HG02973 (cell line): ENCODE results near the gene THAP5.
"Not testable (repeated sequence)": the region's sequence is repeated elsewhere in the genome, so short reads cannot be mapped to it uniquely, and the experiment has no call there.

Experiments used
- ATAC-seq: cut with Tn5 transposase; IDR thresholded peaks from one replicate; pipeline ENCODE4 v1.9.1; 2021; ENCODE audit warnings: moderate library complexity; ENCODE audit not compliant: unreplicated experiment

Gene THAP5

DNA sequence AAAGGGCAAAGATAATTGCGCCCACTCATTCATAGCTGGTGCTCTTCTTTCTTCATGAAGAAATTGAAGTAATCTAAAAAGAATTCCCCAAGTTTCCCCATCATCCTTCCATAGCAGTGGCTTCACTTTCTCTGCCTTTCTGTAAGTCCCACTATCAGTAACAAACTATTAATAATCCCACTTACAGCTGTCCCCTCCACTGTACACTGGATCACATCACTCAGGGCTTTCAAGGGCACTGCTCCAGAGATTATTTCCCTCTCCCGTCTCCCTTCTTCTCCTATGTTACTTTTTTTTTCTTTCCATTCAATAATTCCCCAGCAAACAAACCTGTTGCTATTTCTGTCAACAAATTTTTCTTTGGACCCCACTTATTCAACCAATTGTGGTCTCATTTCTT, 16.3 kb upstream of the THAP5 start:
- no peak for ATAC-seq

DNA sequence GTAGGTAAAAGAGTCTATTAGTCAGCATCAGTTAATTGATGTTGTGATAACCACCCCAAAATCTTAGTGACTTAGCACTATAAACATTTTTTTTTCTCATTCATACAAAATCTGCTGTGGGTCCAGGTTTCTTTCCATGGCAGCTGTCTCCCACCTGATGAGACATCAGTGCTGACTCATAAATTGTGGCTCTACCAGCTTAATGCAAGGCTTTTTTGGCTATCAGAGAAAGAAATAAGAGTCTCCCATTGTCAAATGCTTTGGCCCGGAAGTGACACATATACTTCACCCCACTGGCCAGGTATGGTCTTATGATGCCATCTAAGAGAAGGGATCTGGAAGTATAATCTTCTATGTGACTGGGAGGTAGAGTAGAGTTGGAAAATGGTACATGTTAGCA, 14.7 kb upstream of the THAP5 start:
- no peak for ATAC-seq

DNA sequence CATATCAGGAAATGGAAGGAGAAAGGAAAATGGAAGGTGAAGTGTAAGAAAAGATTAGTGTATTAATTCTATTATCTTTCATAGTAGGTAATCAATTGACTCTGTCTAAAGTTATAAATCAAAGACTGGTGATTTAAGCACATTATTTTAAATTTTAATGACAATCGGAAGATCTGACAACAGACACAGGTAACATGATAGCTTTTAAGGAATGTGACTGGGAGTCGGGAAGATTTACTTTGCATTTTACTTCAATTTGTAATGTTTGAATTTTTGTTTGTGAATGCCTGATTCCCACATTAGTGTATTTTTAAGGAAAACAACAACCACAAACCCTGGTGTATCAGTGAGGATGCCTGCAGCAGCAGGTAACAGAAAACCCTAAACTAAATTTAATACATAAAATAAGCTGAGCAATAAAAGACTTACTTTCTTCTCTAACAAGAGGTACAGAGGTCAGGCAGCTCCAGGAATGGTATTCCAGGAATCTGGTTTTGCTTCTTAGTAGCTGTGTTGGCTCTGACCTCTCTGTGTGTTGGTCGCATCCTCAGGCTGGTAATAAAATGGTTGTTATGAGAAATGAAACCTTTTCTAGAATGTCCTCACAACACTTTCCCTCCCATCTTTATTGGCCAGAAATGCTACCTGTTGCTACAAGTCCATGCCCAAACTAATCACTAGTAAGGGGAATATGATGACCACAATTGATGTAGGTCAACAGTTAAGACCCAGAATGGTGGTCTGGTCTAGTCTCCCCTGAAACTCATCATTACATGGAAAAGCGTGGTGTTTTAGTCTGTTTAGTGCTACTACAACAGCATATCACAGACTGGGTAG, 12.4 kb upstream of the THAP5 start:
- no peak for ATAC-seq

DNA sequence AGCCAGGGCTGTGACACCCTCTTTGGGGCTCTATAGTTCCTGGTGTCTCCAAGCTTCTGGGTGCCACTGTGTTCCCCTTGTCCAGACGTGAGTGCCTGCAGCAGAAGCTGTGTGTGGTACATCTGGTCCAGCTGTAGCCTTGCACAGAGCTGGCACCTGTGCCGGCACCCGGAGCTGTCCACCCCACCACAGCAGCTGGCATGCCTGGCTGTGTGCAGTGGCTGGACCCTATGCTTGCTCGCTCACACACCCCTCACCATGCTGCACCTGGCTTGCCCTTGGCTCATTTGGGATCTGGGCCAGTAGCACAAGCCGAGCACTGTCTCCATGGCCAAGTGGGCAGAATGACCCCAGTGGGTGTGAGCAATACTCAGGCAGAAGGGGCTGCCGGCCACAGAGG, 10.8 kb upstream of the THAP5 start:
- ATAC-seq: no peak

DNA sequence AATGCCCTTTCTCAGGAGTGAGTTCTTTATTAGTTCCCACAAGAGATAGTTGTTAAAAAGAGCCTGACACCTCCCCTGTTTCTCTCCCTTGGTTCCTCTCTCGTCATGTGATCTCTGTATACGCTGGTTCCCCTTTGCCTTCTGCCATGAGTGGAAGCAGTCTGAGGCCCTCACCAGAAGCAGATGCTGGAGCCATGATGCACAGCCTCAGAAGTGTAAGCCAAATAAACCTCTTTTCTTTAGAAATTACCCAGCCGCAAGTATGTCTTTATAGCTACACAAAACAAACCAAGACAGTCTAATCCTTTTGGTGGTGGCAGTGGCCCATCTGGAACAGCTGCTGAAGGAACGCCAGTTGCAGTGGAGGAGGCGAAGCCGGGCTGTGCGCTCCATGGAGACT, 9.4 kb upstream of the THAP5 start:
- no peak for ATAC-seq

DNA sequence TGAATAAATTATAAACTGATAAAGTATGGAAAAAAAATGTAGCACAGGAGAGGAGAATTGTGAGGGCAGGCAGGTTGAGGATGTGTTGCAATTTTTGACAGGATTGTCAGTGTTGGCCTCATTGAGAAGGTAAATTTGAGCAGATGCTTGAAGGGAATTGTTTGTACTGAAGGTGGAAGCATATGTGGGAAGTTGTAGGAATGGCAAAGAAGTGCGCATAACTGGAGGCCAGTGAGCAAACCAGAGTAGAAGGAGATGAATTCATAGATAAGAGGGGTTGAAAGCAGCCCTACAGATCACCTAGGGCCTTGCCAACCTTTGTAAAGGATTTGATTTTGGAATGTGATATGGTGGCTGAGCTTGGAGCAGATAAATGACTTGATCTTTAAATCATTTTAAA, 6.6 kb upstream of the THAP5 start:
- ATAC-seq: no peak

DNA sequence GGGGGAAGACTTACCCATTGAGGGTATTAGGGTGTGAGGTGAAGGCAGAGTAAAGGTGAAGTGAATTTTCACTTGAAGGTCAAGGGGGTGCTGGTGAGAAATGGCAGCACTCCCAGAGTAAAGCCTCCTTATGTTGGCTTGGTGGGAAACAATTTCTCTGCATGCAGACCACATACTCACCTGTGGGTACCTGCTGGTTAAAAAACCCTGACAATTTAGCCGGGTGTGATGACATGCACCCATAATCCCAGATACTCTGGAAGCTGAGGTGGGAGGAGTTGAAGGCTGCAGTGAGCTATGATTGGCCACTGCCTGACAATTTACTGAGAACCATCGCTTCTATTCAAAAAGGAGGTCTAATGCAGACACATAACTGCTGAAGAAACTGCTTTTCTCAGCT, 5.7 kb upstream of the THAP5 start:
- ATAC-seq: no peak

DNA sequence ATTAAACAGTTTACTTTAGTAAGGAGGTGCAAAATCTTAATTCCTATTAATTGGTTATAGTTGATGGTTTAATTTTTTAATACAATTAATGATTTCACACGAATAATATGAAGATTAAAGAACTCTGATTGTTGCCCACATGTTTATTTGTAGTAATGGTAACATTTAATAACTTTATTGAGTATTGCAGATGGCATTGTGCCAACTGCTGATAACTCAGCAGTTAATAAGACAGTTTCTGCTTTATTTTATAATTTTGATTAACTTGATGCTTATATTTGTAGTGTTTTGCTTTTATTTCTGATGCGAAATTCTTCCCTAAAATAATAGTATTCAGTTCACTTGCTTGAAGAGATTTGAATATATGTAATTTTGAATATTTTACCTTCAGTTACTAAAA, 3.0 kb upstream of the THAP5 start:
- no peak for ATAC-seq

DNA sequence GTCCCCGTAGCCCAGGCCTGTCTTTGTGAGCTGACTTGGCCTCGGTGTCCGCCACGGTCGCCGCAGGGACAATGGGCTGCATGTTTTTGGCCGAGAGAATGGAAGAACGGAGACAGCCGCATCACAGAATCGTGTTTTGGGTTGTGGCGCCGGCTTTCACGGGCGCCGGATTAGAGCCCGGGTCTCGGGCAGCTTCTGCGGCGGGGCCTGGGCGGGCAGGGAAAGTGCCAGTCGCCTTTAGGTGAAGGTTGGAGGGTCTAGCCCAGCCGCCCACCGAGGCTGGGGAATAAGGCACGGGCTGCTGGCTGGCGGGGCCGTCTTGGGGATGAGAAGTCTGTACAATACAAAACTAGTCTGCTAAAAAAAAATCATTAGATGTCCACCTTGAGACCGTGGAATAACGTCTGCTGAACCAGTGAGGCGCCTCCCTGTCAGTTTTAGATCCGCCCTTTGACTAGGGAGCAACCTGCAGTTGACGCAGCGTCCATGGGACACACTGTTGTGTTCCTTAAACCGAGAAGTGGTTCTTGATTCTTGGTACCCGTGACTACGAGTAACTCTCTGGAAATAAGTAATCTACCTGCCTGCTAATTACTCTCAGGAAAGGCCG, 745 bp upstream of the THAP5 start:
- ATAC-seq: peak; percentile 26

DNA sequence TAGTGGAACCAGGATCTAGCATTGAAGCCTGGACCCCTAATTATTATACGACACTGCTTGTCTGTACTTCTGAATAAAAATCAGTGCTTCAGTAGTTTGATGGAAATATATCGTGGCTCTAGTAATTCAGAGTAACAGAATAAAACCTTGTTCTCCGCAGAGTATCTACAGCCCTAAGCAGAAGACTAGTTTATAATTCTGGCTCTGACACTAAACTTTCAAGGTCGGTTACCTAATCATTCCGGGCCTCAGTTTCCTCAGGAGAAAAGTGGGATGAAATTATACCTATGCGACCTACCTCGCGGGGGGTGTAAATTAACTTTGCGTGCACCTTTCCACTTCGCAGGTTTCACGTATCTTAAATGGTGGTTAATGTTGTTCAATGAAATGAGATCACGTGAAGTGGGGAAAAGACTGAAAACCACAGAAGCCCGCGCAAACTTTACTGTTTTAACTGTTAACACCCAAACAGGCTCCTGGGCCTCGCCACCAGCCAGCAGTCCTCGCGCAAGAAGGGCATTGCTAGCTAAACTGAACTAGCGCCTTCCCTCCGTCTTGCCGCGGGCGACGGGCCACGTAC, 615 bp downstream of the THAP5 start:
- no peak for ATAC-seq

DNA sequence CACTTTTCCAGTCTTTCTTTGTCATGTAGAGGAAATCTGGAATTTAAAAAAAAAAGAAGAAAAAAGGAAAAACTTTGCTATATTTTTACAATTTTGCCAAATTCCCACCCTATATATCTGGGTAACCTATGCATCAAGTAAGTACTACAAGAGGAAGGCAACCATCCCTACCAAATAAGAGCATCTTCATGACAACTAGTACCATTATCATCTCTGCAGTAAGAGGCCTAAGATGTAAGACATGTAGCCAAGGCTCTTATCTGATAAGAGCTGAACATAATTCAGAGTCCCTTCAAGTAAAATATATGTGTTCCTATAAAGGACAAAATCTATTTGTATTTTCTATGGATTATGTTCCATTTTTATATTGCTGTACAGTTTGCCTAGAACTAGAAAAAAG, 3.5 kb downstream of the THAP5 start:
- no peak for ATAC-seq

DNA sequence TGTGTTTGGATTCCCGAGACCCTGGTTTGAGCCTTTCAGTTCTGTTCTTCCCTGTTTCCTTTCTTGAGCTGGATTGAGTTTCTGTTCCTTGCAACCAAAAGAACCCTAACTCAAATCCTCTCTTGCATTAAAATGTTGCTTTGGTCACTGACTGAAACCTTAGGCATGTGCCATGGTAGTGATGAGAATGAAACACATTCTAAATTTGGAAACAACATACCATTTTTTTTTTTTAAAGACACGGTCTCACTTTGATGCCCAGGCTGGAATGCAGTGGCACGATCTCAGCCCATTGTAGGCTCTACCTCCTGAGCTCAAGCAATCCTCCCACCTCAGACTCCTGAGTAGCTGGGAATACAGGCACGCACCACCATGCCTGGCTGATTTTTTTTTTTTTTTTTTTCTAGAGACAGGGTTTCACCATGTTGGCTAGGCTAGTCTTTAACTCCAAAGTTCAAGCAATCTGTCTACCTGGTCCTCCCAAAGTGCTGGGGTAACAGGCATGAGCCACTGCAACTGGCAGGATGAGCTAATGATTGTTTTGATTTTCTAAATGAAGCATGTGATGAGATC, 8.4 kb downstream of the THAP5 start:
- no peak for ATAC-seq

DNA sequence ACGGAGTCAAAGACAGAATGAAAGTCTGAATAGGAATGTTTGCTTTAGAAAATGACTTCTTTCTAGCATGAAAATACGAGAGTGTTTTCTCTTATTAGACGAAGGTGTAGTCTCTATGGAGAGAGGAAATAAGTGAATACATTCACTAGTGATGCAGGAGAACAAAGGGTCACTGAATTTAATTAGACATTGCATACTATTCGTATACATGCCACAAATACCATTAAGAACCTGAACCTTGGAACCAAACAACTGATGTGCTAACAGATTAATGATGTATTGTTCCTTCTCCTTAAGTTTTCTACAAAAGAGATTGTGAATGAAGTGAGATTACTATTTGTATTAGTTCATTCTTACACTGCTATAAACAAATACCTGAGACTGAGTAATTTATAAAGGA, 10.3 kb downstream of the THAP5 start:
- no peak for ATAC-seq

DNA sequence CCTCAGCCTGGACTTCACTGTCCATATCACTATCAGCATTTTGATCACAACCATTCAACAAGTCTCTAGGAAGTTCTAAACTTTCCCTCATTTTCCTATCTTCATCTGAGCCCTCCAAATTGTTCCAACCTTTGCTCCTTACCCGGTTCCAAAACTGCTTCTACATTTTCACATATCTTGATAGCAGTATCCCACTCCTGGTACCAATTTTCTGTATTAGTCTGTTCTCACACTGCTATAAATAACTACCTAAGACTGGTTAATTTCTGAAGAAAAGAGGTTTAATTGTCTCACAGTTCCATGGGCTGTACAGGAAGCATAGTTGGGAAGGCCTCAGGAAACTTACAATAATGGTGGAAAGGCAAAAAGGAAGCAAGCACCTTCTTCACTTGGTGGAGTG, 11.9 kb downstream of the THAP5 start:
- ATAC-seq: no peak

DNA sequence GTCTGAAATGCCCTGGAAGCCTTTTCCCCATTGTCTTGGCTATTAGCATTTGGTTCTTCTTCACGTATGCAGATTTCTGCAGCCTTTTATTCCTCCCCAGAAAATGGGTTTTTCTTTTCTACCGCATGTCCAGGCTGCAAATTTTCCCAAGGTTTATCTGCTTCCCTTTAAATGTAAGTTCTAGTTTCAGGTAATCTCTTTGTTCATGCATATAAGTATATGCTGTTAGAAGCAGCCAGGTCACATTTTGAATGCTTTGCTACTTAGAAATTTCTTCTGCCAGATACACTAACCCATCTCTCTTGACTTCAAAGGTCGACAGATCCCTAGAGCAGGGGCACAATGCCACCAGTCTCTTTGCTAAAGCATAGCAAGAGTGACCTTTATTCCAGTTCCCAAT, 12.3 kb downstream of the THAP5 start:
- ATAC-seq: no peak

DNA sequence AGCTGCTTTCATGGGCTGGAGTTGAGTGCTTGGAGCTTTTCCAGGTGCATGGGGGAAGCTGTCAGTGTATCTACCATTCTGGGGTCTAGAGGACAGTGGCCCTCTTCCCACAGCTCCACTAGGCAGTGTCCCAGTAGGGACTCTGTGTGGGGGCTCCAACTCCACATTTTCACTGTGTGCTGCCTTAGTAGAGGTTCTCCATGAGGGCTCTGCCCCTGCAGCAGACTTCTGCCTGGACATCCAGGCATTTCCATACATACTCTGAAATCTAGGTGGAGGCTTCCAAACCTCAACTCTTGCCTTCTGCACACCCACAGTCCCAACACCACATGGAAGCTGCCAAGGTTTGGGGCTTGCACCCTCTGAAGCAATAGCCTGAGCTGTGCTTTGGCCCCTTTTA, 12.8 kb downstream of the THAP5 start:
- ATAC-seq: not testable (repeated sequence)

DNA sequence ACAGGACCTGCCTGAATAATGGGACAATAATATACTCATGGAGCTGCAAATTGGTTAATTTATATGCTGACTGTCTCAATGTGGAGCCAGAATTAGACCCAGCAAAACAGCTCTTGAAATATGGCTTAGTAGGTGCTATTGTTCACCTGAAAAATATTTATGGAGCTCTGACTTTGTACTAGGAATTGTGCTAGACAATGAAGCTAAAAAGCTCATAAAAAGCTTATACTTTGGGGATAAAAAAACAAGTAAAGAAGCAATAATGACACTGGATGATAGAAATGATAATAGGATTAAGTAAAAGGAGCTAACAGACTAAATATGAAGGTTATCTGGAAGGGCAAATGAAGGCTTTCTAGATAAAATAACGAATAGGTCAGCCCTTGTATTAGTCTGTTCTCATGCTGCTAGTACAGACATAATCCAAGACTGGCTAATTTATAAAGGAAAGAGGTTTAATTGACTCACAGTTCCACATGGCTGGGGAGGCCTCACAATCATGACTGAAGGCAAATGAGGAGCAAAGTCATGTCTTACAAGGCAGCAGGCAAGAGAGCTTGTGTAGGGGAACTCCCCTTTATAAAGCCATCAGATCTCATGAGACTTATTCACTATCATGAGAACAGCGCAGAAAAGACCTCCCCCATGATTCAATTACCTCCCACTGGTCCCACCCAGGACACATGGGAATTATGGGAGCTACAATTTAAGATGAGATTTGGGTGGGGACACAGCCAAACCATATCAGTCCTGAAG, 21.2 kb downstream of the THAP5 start:
- ATAC-seq: not testable (repeated sequence)

DNA sequence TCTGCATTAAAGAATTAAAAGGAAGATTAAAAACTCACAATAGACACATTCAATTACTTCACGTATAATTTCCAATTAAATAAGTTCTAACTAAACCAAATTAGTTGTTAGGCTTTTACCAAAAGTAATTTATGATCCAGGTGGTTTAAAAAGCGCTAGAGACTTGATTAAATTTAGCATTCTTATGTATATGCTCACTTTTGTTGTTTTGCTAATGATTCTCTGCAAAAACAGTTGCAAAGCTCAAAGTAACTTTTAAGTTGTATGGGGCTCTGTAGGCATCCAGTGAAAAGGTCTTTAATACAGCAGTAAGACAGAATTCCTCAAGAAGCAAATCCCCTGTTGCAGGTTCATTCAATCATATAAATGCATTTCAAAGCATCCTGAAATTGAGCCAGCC, 28.0 kb downstream of the THAP5 start:
- no peak for ATAC-seq

DNA sequence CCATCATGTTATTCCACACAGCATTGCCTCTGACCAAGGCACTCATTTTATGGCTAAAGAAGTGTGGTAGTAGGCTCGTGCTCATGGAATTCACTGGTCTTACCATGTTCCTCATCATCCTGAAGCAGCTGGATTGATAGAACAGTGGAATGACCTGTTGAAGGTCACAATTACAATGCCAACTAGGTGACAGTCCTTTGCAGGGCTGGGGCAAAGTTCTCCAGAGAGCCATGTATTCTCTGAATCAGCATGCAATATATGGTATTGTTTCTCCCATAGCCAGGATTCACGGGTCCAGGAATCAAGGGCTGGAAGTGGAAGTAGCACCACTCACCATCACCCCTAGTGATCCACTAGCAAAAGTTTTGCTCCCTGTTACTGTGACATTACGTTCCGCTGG, 30.8 kb downstream of the THAP5 start:
- ATAC-seq: not testable (repeated sequence)

DNA sequence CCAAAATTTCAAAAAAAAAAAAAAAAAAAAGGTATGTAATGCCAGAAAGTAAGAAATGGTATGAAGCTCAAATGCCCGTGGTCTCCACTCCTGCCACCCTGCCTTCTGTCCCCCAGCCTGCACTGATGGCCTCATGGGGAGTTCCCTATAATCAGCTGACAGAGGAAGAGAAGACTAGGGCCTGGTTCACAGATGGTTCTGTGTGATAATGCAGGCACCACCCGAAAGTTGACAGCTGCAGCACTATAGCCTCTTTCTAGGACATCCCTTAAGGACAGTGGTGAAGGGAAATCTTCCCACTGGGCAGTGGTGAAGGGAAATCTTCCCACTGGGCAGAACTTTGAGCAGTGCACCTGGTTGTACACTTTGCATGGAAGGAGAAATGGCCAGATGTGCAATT, 31.3 kb downstream of the THAP5 start:
- not testable (repeated sequence) for ATAC-seq

DNA sequence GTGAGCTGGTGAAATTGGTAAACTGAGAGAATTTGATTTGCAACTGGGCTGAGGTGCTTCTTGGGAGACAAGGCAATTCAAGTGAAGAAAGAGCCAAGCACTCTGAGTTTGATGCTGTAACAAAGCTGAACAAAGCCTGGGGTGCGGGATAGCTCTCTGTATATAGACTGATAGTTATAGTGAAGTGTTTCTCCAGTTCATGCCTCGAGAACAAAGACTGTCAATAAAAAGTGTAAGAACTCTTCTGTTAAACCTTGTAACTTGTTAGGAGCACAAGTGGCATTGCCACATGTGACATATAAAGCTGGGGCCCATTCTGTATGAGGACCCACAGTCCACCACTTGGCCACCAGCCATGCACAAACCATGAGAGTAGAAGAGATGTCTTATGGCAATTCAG, 32.3 kb downstream of the THAP5 start:
- ATAC-seq: no peak
